ENCODE data around the gene CDK9.
A peak's percentile ranks its signal among the peaks of the same experiment; 100 is the strongest.
"Not testable (repeated sequence)": the region's sequence is repeated elsewhere in the genome, so short reads cannot be mapped to it uniquely, and the experiment has no call there.

CDK9 gene

GRCh38 chr9:127780909-127781308, 4.9 kb upstream of the CDK9 start:
- DNase-seq = not testable (repeated sequence)

- no peak for DNase-seq
These were observed 4.0 kb upstream of the CDK9 start for GRCh38 chr9:127781806-127782205.

- no peak for DNase-seq
These were observed 2.5 kb upstream of the CDK9 start for GRCh38 chr9:127783111-127784008.

GRCh38 chr9:127785023-127785932, 556 bp upstream of the CDK9 start:
- DNase-seq = peak; percentile 74

GRCh38 chr9:127786773-127787104, 905 bp downstream of the CDK9 start:
- DNase-seq = no peak

- DNase-seq = no peak
These were observed 2.6 kb downstream of the CDK9 start for GRCh38 chr9:127788337-127789011.

GRCh38 chr9:127789179-127789578, 3.3 kb downstream of the CDK9 start:
- DNase-seq = no peak

- DNase-seq = no peak
These were observed 4.4 kb downstream of the CDK9 start for GRCh38 chr9:127790094-127790855.

- DNase-seq = no peak
These were observed 5.3 kb downstream of the CDK9 start for GRCh38 chr9:127791085-127791484.

GRCh38 chr9:127792417-127793031, 6.7 kb downstream of the CDK9 start:
- DNase-seq = no peak

- DNase-seq = no peak
These were observed 7.4 kb downstream of the CDK9 start for GRCh38 chr9:127793093-127793708.

GRCh38 chr9:127794001-127794791, 8.4 kb downstream of the CDK9 start:
- DNase-seq = no peak

GRCh38 chr9:127796225-127796813, 10.5 kb downstream of the CDK9 start:
- no peak for DNase-seq

GRCh38 chr9:127796852-127797370, 11.1 kb downstream of the CDK9 start:
- DNase-seq = no peak

- DNase-seq = no peak
These were observed 16.2 kb downstream of the CDK9 start for GRCh38 chr9:127801955-127802575.

GRCh38 chr9:127802576-127803443, 17.0 kb downstream of the CDK9 start, which contains the start of gene FPGS:
Gene FPGS (plus strand): TSS chr9:127802882. CDS start chr9:127802925, 43 bp downstream.
- DNase-seq = peak; percentile 86

GRCh38 chr9:127803507-127804352, 17.9 kb downstream of the CDK9 start:
- no peak for DNase-seq
